Measurements from ENCODE around the gene LRRIQ1. TPM values are rescaled to one million over a fixed set of nuclear protein-coding genes. Genes with fewer than 3 reads are reported as not detected.
A peak's percentile ranks its signal among the peaks of the same experiment; 100 is the strongest.

The LRRIQ1 gene
- total RNA-seq, 4 donors from 2014 or later = 1.6 to 5.4 (median 3.4) TPM

DNA sequence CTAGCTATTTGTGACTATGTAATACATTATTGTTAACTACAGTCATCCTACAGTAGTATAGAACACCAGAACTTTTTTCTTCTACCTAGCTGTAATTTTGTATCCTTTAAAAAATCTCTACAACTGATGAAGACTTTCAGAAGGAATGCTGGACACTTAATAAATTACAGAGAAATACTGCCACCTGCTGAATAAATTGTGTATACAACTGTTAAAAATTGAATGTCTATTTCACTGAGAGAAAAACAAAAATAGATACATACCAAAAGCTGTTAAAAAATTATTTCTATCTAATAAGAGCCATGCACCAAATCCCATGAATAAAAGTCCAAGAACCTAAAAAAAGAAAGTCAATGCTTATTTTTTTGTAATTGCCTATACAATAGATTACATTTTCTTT lies 6.7 kb upstream of the LRRIQ1 start:
- H3K36me3 ChIP-seq = no peaks in the 10 kb centered on the region
- no peak overlapping the region for H3K4me3 ChIP-seq
- no peak for TF ChIP-seq POLR2A (IDR thresholded peaks at IDR 0.05)
- TF ChIP-seq EP300 (IDR thresholded peaks at IDR 0.05) = no peak
- TF ChIP-seq, protein P1, sequence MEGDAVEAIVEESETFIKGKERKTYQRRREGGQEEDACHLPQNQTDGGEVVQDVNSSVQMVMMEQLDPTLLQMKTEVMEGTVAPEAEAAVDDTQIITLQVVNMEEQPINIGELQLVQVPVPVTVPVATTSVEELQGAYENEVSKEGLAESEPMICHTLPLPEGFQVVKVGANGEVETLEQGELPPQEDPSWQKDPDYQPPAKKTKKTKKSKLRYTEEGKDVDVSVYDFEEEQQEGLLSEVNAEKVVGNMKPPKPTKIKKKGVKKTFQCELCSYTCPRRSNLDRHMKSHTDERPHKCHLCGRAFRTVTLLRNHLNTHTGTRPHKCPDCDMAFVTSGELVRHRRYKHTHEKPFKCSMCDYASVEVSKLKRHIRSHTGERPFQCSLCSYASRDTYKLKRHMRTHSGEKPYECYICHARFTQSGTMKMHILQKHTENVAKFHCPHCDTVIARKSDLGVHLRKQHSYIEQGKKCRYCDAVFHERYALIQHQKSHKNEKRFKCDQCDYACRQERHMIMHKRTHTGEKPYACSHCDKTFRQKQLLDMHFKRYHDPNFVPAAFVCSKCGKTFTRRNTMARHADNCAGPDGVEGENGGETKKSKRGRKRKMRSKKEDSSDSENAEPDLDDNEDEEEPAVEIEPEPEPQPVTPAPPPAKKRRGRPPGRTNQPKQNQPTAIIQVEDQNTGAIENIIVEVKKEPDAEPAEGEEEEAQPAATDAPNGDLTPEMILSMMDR (IDR thresholded peaks at IDR 0.05) = peak; percentile 36 to 58 (median 48)
- no peaks in the 10 kb centered on the region for H3K9me3 ChIP-seq
- H3K4me1 ChIP-seq = no peaks in the 10 kb centered on the region
- DNase-seq (ENCODE audit: low spot score in 2 of 2) = no peak
- H3K27me3 ChIP-seq = no peaks in the 10 kb centered on the region
- H3K27ac ChIP-seq = no peak overlapping the region

DNA sequence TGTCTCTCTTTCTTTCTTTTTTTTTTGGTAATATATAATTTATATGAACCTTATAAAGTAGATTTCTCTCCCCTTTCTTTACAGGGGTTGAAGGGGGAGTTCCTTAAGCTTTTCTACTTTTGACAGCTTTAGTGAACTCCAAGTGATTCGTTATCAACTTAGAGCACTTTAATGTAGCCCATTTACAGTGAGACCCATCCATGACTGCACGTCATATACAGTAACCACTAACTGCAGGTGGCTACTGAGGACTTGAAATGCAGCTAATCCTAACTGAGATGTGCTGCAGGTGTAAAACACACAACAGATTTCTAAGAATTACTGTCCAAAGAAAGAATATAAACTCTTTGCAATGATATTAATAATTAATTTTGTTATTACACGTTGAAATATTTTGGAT lies 582 bp downstream of the LRRIQ1 start:
- TF ChIP-seq POLR2A (IDR thresholded peaks at IDR 0.05) (no peak), EP300 (IDR thresholded peaks at IDR 0.05) (no peak)
- TF ChIP-seq, protein P1 (IDR thresholded peaks at IDR 0.05) = no peak
- Histone ChIP-seq H3K4me1 (peaks cover 0 to 10% (median 0%) of the 10 kb centered on the region in 4 donors), H3K36me3 (no peaks in the 10 kb centered on the region), H3K27me3 (no peaks in the 10 kb centered on the region), H3K4me3 (peak overlapping the region; percentile 31 to 64 (median 42)), H3K27ac (no peak overlapping the region), H3K9me3 (no peaks in the 10 kb centered on the region)
- 24 to 30% methylated on average over 3 of the region's 3 CpGs for WGBS, 2 donors
- no peak for DNase-seq (ENCODE audit: low spot score in 2 of 2)

DNA sequence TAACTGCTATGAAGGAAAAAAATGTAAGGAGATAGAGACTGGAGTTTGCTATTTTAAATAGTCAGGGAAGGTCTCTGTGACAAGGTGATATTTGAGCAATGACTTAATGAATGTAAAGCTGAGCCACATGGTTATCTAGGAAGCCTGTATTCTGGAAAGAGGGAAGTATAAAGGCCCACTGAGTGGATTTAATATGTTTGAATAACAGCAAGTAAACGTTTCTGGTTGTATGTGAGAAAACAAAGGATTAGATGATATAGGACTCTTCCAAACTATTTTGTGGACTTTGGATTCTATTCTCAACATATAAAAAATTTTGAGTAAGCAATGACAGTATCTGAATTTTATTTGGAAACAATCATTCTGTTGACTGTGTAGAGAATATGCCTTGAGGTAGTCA lies 5.2 kb downstream of the LRRIQ1 start:
- H3K27me3 ChIP-seq = no peaks in the 10 kb centered on the region
- no peak overlapping the region for H3K27ac ChIP-seq
- no peak overlapping the region for H3K4me3 ChIP-seq
- peaks cover 0 to 5% (median 0%) of the 10 kb centered on the region in 4 donors for H3K4me1 ChIP-seq
- TF ChIP-seq EP300 (IDR thresholded peaks at IDR 0.05) (no peak), POLR2A (IDR thresholded peaks at IDR 0.05) (no peak)
- TF ChIP-seq, protein P1 (IDR thresholded peaks at IDR 0.05) = no peak
- WGBS, 2 donors = 35 to 45% methylated on average over 1 of the region's 1 CpG
- H3K9me3 ChIP-seq = no peaks in the 10 kb centered on the region
- no peaks in the 10 kb centered on the region for H3K36me3 ChIP-seq
- no peak for DNase-seq (ENCODE audit: low spot score in 2 of 2)

DNA sequence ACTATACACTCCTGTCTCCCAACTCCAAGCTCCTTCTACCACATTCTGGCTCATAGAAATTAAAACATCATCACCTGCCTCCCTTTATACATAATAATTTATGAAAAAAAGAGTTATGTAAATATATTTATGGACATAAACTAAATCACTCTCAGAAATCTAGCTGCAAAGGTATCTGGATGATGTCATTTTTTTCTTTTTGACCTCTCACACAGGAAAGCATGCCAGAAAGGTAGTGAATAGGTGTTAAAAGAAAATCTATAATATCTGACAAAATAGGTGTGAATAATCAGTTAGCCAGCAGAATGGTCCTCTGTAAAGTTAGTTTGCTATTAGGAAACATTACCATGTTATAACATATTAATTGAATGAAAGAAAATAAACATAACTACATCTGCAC lies 7.7 kb downstream of the LRRIQ1 start:
- TF ChIP-seq, protein P1 (IDR thresholded peaks at IDR 0.05) = no peak
- no peak for TF ChIP-seq POLR2A (IDR thresholded peaks at IDR 0.05)
- no peak for TF ChIP-seq EP300 (IDR thresholded peaks at IDR 0.05)
- no peaks in the 10 kb centered on the region for H3K4me1 ChIP-seq
- DNase-seq (ENCODE audit: low spot score in 2 of 2) = no peak
- H3K36me3 ChIP-seq = no peaks in the 10 kb centered on the region
- H3K27ac ChIP-seq = no peak overlapping the region
- no peaks in the 10 kb centered on the region for H3K9me3 ChIP-seq
- no peak overlapping the region for H3K4me3 ChIP-seq
- no peaks in the 10 kb centered on the region for H3K27me3 ChIP-seq

DNA sequence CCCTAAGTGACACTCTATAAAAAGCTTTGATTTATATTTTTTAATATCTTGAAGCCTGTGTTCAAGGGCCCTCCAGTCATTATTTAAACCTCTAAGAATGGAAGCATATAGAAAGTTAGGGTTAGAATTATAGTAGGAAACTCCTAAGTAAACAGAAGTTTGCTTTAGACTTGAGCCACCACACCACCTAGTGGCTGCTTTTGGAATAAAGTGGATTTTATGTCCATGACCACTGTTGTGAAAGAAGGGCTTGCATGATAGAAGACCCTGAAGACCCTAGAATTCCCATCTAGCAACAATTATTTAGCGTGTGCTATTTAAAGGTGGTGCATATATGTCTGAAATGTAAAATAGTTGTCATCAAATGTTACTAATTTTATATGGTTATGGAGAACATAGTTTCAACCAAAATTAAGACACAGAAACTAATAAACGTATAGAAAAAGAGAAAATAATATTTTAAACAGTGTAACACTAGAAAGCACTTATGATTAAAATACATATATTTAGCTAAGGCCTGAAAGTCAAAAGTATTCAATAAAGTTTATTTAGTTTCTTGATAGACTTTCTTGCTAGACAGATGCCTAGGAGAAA lies 21.3 kb downstream of the LRRIQ1 start:
- no peaks in the 10 kb centered on the region for H3K9me3 ChIP-seq
- WGBS, 2 donors = 51 to 55% methylated on average over 2 of the region's 2 CpGs
- no peaks in the 10 kb centered on the region for H3K4me1 ChIP-seq
- no peaks in the 10 kb centered on the region for H3K27me3 ChIP-seq
- DNase-seq (ENCODE audit: low spot score in 2 of 2) = peak in 1 of 2 donors; percentile 55
- H3K4me3 ChIP-seq = no peak overlapping the region
- no peak overlapping the region for H3K27ac ChIP-seq
- no peaks in the 10 kb centered on the region for H3K36me3 ChIP-seq
- TF ChIP-seq, protein P1 (IDR thresholded peaks at IDR 0.05) = peak; percentile 46 to 63 (median 54)
- TF ChIP-seq POLR2A (IDR thresholded peaks at IDR 0.05) (no peak), EP300 (IDR thresholded peaks at IDR 0.05) (no peak)
